ENCODE results near the gene ING5. TPM values are rescaled to one million over a fixed set of nuclear protein-coding genes. Genes with fewer than 3 reads are reported as not detected.
"Not testable (repeated sequence)": the region's sequence is repeated elsewhere in the genome, so short reads cannot be mapped to it uniquely, and the experiment has no call there.

Gene ING5
- total RNA-seq, 1 experiment from 2014 or later, result 28.6 TPM

DNA sequence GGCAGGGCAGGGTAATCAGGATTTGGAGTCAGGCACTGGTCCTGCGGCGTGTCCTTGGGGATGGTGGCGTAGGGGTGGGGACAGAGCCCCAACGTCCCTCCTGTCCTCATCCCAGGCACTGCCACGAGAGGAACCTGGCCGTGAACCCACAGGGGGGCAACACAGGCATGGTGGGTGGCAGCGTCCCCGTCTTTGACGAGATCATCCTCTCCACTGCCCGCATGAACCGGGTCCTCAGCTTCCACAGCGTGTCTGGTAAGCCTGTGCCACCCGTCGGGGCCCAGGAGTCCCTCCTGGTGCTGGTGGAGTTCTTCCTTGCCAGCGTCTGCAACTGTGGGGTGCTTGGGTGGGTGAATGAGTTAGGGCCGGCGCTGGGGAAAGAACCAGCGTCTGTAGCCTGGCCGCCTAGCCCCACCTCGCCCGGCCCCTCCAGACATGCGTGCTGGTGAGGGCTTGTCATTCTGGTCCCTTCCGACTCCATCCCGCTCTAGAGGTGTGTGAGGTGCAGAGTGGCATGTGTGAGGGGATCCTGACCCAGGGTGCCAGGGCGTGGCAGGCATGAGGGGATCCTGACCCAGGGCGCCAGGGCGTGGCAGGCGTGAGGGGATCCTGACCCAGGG lies 40.6 kb downstream of the ING5 start:
- Histone ChIP-seq H3K36me3 (ENCODE audit: control insufficient read depth, insufficient read depth, low read length) (peaks cover 2% of the 10 kb centered on the region), H3K9me3 (no peaks in the 10 kb centered on the region), H3K4me3 (ENCODE audit: low read depth, low read length) (no peak overlapping the region), H3K4me1 (no peaks in the 10 kb centered on the region), H3K27me3 (replicated peaks; ENCODE audit: control insufficient read depth, insufficient read depth, low read length) (no peaks in the 10 kb centered on the region)
- Mint-ChIP-seq H3K4me3 (ENCODE audit: unreplicated experiment) (no peak overlapping the region), H3K36me3 (ENCODE audit: insufficient read depth, unreplicated experiment) (peaks cover 19% of the 10 kb centered on the region), H3K4me1 (ENCODE audit: low read depth, unreplicated experiment) (no peaks in the 10 kb centered on the region), H3K9me3 (ENCODE audit: unreplicated experiment) (peaks cover 14% of the 10 kb centered on the region), H3K27ac (ENCODE audit: unreplicated experiment) (no peak overlapping the region), H3K27me3 (ENCODE audit: insufficient read depth, unreplicated experiment) (no peaks in the 10 kb centered on the region)
- ChIA-PET CTCF (no interaction called here), POLR2A (no interaction called here)
- intact Hi-C loops (cut with micrococcal nuclease; ENCODE audit: unreplicated experiment), result no loop called here
- TF ChIP-seq, protein P1, sequence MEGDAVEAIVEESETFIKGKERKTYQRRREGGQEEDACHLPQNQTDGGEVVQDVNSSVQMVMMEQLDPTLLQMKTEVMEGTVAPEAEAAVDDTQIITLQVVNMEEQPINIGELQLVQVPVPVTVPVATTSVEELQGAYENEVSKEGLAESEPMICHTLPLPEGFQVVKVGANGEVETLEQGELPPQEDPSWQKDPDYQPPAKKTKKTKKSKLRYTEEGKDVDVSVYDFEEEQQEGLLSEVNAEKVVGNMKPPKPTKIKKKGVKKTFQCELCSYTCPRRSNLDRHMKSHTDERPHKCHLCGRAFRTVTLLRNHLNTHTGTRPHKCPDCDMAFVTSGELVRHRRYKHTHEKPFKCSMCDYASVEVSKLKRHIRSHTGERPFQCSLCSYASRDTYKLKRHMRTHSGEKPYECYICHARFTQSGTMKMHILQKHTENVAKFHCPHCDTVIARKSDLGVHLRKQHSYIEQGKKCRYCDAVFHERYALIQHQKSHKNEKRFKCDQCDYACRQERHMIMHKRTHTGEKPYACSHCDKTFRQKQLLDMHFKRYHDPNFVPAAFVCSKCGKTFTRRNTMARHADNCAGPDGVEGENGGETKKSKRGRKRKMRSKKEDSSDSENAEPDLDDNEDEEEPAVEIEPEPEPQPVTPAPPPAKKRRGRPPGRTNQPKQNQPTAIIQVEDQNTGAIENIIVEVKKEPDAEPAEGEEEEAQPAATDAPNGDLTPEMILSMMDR (IDR thresholded peaks at IDR 0.05; ENCODE audit: insufficient read depth in 1 of 2, low read depth in 1 of 2, low read length in 1 of 2, severe bottlenecking in 1 of 2, unreplicated experiment in 1 of 2), result no peak
- no TSS peak for BruUV-seq (replicated peaks)
- DNase-seq, result no peak

DNA sequence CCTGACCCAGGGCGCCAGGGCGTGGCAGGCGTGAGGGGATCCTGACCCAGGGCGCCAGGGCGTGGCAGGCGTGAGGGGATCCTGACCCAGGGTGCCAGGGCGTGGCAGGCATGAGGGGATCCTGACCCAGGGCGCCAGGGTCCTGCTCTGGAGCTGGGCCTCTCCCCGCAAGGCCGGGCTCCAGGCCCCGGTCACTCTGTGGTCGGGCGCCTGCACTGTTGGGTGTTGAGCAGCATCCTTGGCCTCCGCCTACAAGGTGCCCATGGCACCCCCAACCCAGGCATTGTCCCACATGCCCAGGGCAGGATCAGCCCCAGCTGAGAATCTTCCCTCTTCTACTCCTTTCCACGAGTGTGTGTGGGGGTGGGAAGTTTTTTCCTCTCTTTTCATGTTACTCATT lies 41.2 kb downstream of the ING5 start:
- DNase-seq; POLR2A ChIA-PET; H3K27me3 Mint-ChIP-seq (ENCODE audit: insufficient read depth, unreplicated experiment); BruUV-seq (replicated peaks); intact Hi-C loops (cut with micrococcal nuclease; ENCODE audit: unreplicated experiment); H3K4me1 Mint-ChIP-seq (ENCODE audit: low read depth, unreplicated experiment); H3K27ac Mint-ChIP-seq (ENCODE audit: unreplicated experiment); H3K27me3 ChIP-seq (replicated peaks; ENCODE audit: control insufficient read depth, insufficient read depth, low read length); H3K4me1 ChIP-seq; H3K4me3 ChIP-seq (ENCODE audit: low read depth, low read length); H3K4me3 Mint-ChIP-seq (ENCODE audit: unreplicated experiment); H3K36me3 ChIP-seq (ENCODE audit: control insufficient read depth, insufficient read depth, low read length); CTCF ChIA-PET; H3K9me3 ChIP-seq: not testable (repeated sequence)
- peaks cover 14% of the 10 kb centered on the region for H3K9me3 Mint-ChIP-seq (ENCODE audit: unreplicated experiment)
- peaks cover 23% of the 10 kb centered on the region for H3K36me3 Mint-ChIP-seq (ENCODE audit: insufficient read depth, unreplicated experiment)

DNA sequence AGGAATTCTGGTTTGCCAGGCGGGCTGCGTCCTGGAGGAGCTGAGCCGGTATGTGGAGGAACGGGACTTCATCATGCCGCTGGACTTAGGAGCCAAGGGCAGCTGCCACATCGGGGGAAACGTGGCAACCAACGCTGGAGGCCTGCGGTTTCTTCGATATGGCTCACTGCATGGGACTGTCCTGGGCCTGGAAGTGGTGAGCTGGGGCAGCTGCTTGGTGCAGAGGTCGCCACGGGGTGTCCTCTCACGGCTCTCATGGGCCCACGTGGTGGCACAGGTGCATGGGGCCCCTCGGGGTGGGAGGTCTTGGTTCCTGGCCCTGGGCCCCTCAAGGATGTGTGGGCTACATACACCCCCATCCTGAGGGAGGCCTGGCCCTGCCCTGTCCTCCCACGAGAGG lies 41.8 kb downstream of the ING5 start:
- Mint-ChIP-seq H3K4me3 (ENCODE audit: unreplicated experiment) (no peak overlapping the region), H3K27me3 (ENCODE audit: insufficient read depth, unreplicated experiment) (no peaks in the 10 kb centered on the region), H3K9me3 (ENCODE audit: unreplicated experiment) (peaks cover 14% of the 10 kb centered on the region), H3K36me3 (ENCODE audit: insufficient read depth, unreplicated experiment) (peaks cover 24% of the 10 kb centered on the region), H3K27ac (ENCODE audit: unreplicated experiment) (no peak overlapping the region), H3K4me1 (ENCODE audit: low read depth, unreplicated experiment) (no peaks in the 10 kb centered on the region)
- Histone ChIP-seq H3K4me1 (no peaks in the 10 kb centered on the region), H3K4me3 (ENCODE audit: low read depth, low read length) (no peak overlapping the region), H3K9me3 (no peaks in the 10 kb centered on the region), H3K27me3 (replicated peaks; ENCODE audit: control insufficient read depth, insufficient read depth, low read length) (no peaks in the 10 kb centered on the region), H3K36me3 (ENCODE audit: control insufficient read depth, insufficient read depth, low read length) (peaks cover 2% of the 10 kb centered on the region)
- intact Hi-C loops (cut with micrococcal nuclease; ENCODE audit: unreplicated experiment), result no loop called here
- TF ChIP-seq, protein P1 (IDR thresholded peaks at IDR 0.05; ENCODE audit: insufficient read depth in 1 of 2, low read depth in 1 of 2, low read length in 1 of 2, severe bottlenecking in 1 of 2, unreplicated experiment in 1 of 2), result no peak
- POLR2A ChIA-PET, result no interaction called here
- no peak for DNase-seq
- no TSS peak for BruUV-seq (replicated peaks)
- CTCF ChIA-PET, result no interaction called here
